Measurements from ENCODE around the gene ABLIM3. TPM values are rescaled to one million over a fixed set of nuclear protein-coding genes. Genes with fewer than 3 reads are reported as not detected.

The ABLIM3 gene
- total RNA-seq, 1 experiment from 2014 or later: 14.3 TPM

GRCh38 chr5:149143470-149143869 is 2.2 kb downstream of the ABLIM3 start:
- ChIA-PET RAD21 (ENCODE audit: low non-redundant PET in 1 of 2, low total read pairs in 2 of 2, uncharacterized antibody in 2 of 2, unreplicated experiment in 2 of 2) (no interaction called here), CTCF (interaction anchor here (0.9 to 3.1 kb wide), 2 partner anchors 9 to 10 kb away, joined by 3 to 25 read pairs; no protein-coding TSS in a partner anchor), POLR2A (no interaction called here)
- intact Hi-C loops (cut with micrococcal nuclease): no loop called here
- no peak overlapping the region for H2AFZ ChIP-seq (ENCODE audit: low read depth, low read length, poor library complexity, severe bottlenecking)
- no peaks in the 10 kb centered on the region for H4K20me1 ChIP-seq (ENCODE audit: insufficient read depth)
- no peak overlapping the region for H3K4me3 ChIP-seq (replicated peaks in 1 of 2; ENCODE audit: low read depth in 1 of 2, low read length in 2 of 2)
- no peak overlapping the region for H3K4me2 ChIP-seq (ENCODE audit: low read length)
- no peak overlapping the region for H3K27ac ChIP-seq (ENCODE audit: low read depth, low read length)
- H3K79me2 ChIP-seq (ENCODE audit: insufficient read depth, low read length): no peaks in the 10 kb centered on the region
- H3K9me3 ChIP-seq (ENCODE audit: control insufficient read depth in 1 of 2, insufficient read depth in 1 of 2, low read depth in 1 of 2, low read length in 2 of 2): no peaks in the 10 kb centered on the region
- H3K9me2 ChIP-seq (ENCODE audit: insufficient read depth): no peaks in the 10 kb centered on the region
- H3K36me3 ChIP-seq (ENCODE audit: control insufficient read depth in 1 of 2, insufficient read depth in 2 of 2, low read length in 2 of 2): no peaks in the 10 kb centered on the region
- DNase-seq (ENCODE audit: low read depth, low spot score) (no peak), ATAC-seq (no peak)
- peaks cover 4 to 25% of the 10 kb centered on the region in 2 experiments; a peak in 2 of 4 replicates for H3K4me1 ChIP-seq (ENCODE audit: control insufficient read depth in 1 of 2, insufficient read depth in 2 of 2, low read length in 2 of 2)
- H3K27me3 ChIP-seq (ENCODE audit: insufficient read depth, low read length): no peaks in the 10 kb centered on the region
- TF ChIP-seq POLR2A (IDR thresholded peaks at IDR 0.05; ENCODE audit: borderline replicate concordance, extremely low read depth, insufficient read depth, insufficient read length) (no peak), SP1 (IDR thresholded peaks at IDR 0.05; ENCODE audit: low read depth) (no peak), CTCF (IDR thresholded peaks at IDR 0.05 in 2 of 3, conservative IDR thresholded peaks at IDR 0.05 in 1 of 3; ENCODE audit: borderline replicate concordance in 1 of 3, insufficient read depth in 1 of 3, low read depth in 2 of 3, low read length in 2 of 3) (no peak), ELF1 (IDR thresholded peaks at IDR 0.05; ENCODE audit: borderline replicate concordance, low read depth) (no peak), EZH2 (IDR thresholded peaks at IDR 0.05) (no peak), CBX3 (IDR thresholded peaks at IDR 0.05; ENCODE audit: low read depth) (no peak), ZNF274 (IDR thresholded peaks at IDR 0.05; ENCODE audit: low read depth, low read length) (no peak), JUND (IDR thresholded peaks at IDR 0.05) (no peak), CEBPB (IDR thresholded peaks at IDR 0.05; ENCODE audit: low read depth) (no peak), FOSL1 (IDR thresholded peaks at IDR 0.05; ENCODE audit: low read depth) (no peak), POLR2AphosphoS5 (IDR thresholded peaks at IDR 0.05; ENCODE audit: low read depth, low read length) (no peak), MAX (IDR thresholded peaks at IDR 0.05) (no peak), RAD21 (IDR thresholded peaks at IDR 0.05; ENCODE audit: low read depth) (no peak), ZBTB33 (IDR thresholded peaks at IDR 0.05; ENCODE audit: extremely low read depth, insufficient replicate concordance, low read length) (no peak), REST (IDR thresholded peaks at IDR 0.05; ENCODE audit: low read depth) (no peak), ZFX (IDR thresholded peaks at IDR 0.05) (no peak), SIN3A (IDR thresholded peaks at IDR 0.05; ENCODE audit: low read depth) (no peak), EGR1 (IDR thresholded peaks at IDR 0.05; ENCODE audit: low read depth) (no peak), SRF (IDR thresholded peaks at IDR 0.05; ENCODE audit: low read depth) (no peak)
- H3K9ac ChIP-seq (ENCODE audit: low read length): no peak overlapping the region
- no TSS peak for BruUV-seq (replicated peaks)

Measured in HCT116 (cell line).